ENCODE measurements around the gene SPAG9.
A peak's percentile ranks its signal among the peaks of the same experiment; 100 is the strongest.

Gene SPAG9

DNA sequence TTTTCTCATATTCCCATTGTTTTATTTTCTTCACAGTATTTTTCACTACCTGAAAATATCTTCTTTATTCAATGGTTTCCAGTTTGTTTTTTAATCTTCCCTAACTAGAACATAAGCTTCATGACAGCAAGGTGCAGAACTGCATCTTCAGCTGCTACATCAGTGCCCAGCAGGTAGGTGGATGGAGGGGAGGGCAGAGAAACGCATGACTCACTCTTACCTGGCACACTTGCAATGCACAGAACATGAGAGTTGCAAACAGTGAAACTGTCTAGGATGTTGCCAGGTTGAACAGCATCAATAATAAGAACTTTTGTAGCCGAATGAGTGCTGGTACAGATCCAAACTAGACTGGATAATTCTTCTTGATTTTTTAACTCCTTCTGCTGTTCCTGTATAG is 127.1 kb downstream of the SPAG9 start:
- no peak for DNase-seq

DNA sequence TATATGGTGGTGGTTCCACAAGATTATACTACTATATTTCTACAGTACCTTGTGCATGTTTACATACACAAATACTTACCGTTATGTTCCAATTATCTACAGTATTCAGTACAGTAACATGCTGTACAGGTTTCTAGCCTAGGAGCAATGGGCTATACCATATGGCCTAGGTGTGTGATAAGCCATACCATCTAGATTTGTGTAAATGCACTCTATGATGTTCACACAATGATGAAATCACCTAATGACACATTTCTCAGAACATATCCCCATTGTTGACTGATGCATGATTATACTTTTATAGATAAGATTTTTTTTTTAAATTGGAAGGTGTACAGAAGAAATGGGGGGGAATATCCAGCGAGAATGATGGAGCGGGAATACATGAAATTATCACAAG is 131.5 kb downstream of the SPAG9 start:
- no peak for DNase-seq

DNA sequence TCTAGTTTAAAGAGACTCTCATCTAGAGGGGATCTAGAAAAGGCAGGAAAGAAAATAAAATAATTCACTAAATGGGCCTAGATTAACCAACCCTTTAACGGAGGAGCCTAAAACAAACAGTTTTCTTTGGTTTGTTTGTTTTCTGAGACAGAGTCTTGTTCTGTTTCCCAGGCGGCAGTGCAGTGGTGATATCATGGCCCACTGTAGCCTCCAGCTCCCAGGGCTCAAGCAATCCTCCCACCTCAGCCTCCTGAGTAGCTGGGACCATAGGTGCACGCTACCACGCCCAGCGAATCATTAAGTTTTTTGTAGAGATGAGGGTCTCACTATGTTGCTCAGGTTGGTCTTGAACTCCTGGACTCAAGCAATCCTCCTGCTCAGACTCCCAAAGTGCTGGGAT is 132.2 kb downstream of the SPAG9 start:
- DNase-seq: no peak

DNA sequence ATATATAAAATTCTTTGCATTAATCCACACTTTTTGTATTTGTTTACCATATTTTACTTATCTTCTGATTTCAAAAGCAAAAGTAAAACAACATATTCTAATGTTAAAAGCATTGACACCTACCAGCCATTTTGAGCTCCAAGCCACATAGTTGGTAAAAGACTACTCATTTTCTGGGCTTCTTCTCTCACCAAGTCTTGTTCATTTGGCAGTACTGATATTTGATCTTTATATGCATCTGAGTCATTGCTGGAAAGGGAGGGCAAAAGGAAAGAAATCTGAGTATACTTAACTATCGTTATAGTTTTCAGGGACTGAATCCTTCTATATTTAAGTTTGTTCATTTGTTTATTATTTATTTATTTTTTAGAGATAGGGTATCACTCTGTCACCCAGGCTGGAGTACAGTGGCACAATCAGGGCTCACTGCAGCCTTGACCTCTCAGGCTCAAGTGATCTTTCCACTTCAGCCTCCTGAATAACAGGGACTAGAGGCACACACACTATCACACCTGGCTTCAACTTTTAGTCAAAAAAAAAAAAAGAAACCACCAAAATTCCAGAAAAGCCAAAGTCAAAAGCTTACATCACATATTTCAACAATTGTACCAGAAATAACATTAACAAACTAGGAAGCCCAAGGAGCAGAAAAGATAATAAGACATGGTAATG is 133.5 kb downstream of the SPAG9 start:
- DNase-seq: no peak

DNA sequence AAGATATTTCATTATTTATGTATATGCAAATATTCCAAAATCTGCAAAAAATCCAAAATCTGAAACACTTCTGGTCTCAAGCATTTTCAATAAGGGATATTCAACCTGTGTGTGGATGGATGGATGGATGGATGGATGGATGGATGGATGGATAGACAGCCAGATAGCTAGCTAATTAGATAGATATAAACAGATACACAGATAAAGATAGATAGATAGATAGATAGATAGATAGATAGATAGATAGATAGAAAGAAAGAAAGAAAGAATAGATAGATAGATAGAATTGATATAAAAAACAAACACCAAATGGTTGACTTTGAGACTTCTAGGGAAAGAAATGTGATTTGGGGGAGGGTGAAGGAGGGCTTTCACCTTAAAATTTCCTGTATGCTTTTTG is 139.4 kb downstream of the SPAG9 start:
- no peak for DNase-seq

DNA sequence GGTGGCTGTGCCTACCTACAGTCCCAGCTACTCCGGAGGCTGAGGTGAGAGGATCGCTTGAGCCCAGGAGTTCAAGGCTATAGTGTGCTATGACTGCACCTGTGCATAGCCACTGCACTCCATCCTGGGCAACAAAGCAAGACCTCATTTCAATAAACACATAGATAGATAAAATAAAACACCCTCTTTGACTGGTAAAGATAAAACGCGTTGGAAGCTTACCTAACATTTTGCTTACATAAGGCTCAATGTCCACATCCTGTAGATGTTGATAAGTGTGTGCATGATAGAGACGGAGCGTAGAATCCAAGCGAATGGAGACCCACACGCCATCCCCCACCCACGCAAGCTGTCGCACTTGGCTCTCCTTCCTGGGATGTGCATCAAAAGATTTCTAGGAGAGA is 141.1 kb downstream of the SPAG9 start:
- no peak for DNase-seq

DNA sequence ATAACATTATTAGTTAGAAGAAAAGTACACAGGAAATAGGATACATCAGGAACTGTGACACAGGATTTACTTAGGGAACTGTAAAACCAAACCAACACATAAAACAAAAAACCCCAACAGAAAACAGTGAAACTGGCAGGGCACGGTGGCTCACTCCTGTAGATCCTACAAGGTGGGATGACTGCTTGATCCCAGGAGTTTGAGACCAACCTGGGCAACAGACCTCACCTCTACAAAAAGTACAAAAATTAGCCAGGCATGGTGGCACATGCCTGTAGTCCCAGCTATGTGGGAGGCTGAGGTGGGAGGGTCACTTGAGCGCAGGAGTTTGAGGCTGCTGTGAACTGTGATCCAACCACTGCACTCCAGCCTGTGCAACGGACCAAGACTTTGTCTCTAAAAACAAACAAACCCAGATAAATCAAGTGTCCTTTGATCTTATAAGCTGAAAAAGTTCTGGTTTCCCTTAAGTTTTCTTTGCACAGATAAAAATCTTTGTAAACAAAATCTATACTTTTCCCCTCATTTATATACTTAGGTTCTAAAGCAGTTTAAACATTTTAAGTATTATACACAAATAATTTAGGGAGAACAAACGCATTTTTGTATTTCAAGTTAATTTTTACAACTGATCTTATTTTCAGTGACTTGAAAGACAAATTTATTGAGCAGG is 143.0 kb downstream of the SPAG9 start:
- DNase-seq: no peak

DNA sequence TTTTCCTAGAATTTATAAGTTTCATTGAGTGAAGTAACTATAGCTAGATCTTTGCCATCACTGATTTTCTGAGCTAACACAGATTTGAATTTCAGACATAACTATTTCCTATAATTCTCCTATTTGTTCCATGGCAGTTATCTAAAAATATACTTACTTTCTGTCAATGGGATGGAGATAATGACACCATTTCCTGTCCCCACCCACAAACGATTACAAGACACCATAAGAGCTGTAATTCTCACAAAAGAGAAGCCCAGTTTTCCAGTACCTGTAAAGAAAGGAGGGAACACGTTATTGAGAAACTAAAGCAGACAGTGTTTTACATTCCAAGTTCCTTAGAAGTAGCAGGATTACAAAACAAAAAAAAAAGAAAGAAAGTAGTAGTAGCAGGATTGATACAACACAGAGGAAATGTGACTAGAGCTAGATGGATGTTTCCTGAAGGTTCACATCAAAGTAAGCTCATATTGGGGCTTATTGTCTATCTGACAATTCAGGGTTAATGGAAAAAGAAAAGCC is 143.7 kb downstream of the SPAG9 start:
- no peak for DNase-seq

DNA sequence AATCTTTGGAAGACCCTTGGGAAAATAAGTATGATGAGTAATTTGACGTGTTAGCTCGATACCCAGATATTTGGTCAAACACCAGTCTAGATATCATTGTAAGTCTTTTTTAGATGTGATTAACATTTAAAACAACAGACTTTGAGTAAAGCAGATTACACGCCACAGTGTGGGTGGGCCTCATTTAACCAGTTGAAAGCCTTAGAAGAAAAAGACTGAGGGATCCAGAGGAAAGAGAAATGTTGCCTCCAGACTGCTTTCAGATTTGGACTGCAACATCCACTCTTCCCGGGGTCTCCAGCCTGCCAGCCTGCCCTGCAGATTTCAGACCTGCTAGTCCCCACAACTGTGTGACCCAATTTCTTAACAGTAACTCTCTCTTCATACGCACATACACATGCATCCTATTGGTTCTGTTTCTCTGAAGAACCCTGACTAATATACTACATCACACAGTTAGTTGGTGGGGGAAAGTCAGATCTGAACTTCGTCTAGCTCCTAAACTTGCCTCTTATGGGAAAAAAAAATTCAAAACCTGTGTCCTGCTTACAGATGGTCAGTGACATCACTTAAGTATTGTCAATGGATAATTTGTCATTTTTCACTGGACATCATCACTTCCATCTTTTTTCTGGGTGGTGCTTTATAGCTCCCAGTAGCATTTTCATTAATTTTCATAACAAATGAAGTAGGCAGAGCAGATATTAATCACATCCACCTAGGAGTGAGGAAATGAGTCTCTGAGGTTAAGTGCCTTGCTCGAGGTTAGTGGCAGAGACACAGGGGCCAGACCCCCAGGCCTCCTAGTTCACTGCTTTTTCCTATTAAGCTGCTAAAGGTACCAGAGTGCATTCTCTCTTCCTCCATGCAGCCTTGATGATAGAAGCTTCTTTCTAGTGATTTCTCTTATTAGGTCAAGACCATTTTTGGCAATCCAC is 146.8 kb downstream of the SPAG9 start:
- no peak for DNase-seq

DNA sequence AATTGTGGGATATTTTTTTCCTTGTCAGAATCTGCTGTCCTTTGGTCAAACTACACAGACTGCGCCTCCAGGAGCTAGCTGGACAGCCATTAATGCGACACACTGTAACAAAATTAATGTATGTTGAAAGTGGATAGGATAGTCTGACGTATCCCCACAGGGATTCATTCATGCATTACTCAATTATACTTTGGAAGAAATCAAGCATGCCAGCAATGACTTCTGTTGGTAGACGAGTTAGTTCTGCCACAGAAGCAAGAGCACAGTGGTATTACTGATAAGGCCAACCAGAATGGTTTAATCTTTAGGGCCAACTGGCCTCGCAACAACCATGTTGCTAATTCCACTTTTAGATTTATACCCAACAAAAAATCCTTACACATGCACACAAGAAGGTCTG is 148.1 kb downstream of the SPAG9 start:
- no peak for DNase-seq

DNA sequence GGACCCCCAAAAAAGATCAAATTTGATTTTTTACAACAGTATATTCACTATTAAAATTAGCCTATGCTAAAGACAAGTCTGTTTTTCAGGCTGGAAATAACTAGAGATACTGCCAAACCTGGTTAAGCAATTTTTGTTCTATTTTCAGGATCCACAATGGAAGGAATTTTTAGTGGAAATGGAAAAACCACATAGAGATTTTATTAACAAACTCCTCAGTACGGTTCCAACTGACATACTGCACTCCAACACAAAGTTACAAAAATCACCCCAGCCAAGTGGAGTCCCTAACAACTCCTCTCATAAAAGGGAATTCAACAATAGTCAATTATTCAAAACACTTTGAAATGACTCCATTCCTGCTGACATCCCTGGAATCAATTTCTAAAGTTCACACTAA is 152.9 kb downstream of the SPAG9 start:
- no peak for DNase-seq

DNA sequence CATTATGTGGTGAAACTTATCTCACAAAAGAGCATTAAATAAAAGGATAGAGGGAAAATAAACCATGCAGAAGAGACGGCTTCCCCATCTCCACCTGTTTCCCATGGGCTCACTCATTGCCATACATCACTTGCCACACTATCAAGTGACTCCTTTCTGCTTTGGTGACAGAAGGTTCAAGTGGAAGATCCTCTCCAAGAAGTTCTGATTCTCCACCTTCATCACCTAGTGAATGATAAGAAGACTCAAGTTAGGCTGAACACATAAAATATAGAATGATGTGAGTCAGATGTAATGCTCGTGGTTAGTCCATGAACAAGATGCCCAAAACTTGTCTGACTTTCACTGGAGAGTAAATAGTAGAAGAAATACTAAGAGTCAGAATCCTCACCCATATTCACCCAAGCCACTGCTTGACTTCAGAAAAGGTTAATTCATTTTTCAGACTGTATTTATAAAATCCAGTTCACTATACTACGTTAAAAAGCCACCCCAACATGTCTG is 154.5 kb downstream of the SPAG9 start:
- no peak for DNase-seq

DNA sequence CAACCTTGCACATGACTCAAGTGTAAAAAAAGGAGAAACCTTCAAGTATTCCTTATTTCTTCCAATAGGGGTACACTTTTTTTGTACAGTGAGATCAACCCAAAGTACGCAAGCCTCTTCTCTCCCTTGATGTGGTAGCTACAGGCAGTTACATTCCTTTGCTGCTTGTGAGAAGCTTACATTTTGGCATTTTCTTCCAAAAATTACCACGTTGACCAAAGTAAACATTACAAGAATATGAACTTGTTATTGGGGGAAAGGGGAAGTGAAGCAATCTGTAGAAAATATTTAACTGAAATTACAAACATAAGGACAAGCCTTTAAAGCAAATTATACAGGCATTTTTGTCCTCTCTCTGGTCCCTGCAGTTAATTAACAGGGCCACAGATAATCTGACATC is 157.5 kb downstream of the SPAG9 start:
- DNase-seq: no peak

DNA sequence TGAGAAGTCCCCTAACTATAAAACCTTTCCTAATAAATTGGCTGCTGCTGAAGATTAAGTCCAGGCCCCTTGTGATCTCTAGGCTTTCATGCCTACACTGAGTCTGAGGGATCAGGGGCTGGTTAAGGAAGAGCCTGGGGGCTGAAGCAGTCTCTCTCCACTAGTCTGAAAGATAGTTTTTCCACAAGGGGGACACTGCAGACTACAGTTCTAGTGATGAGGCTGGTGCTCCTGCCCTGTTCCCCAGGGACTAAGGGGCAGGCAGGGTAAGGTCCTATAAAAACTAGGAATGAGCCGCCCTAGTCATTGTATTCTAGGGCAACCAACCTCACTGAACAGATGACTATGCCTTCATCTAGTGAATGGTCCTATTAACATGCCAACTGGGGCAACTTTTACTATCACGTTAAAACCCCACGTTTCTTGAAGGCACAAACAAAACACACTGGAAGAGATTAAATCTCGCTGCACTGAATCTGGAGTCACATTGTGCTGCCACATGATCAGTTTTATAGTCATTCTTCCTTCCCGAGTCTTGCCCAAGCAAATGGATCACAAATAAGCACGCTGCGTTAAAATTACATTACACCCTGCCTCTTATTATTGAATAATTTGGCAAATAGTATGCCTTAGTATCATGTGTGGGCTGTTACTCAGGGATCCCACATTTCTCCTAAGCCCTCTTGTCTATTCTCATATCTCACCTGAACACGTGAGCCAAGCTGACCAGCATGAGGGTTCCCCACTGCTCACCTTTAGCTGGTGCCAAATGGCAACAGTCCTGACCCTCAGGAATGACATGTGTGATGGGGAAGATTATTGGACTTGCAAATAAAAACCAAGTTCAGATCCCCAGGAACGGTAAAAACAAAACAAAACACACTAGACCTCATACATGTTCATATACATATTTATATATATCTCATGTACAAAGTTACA is 159.1 kb downstream of the SPAG9 start:
- no peak for DNase-seq

DNA sequence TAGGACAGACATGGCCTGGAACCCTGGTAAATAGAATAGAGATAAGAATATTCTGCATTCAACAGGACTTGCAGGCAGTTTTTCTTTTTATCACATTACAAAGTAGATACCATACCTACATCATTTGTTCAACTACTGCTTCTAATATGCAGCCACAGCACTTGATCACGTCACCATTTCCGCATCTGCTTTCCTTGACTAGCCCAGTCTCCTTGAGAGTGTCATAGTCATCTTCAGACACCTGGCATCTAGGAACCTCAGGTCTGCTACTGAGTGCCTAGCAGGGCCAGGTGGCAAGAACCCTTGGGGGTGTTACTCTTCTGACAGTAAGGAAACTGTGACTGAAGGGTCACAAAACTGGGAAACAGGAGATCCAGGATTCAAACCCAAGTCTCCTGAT is 161.3 kb downstream of the SPAG9 start:
- no peak for DNase-seq

DNA sequence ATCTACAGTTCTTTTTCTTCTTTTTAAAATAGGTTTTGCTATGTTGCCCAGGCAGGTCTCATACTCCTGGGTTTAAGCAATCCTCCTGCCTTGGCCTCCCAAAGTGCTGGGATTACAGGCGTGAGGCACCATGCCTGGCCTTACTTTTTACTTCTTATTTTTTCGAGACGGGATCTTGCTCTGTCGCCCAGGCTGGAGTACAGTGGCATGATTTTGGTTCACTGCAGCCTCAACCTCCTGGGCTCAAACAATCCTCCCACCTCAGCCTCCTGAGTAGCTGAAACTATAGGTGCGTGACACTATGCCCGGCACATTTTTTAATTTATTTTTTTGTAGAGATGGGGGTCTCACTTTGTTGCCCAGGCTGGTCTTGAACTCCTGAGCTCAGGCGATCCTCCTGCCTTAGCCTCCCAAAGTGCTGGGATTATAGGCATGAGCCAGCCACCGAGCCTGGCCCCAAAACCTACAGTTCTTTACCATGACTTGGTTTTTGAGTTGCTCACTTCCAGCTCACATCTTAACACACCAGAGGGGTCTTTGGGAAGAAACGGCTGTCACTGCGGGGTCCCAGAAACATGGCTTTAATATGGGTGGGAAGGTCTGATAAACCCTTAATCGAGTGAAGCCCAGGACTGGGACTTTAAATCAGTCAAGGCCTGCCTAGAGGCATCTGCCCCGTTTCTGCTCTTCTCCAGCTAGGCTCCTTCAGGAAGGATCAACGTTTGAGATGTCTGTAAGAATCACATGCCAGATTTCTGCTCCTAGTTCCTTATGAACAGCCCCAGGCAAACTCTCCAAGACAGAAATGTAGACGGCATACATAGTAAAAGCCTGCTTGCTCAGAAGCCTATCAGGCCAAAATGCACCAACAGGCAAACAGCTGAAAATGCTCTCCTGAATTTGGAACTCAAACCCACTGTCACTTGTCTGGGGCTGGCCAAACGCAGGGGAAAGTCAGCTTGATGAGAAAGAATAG is 162.8 kb downstream of the SPAG9 start:
- no peak for DNase-seq

DNA sequence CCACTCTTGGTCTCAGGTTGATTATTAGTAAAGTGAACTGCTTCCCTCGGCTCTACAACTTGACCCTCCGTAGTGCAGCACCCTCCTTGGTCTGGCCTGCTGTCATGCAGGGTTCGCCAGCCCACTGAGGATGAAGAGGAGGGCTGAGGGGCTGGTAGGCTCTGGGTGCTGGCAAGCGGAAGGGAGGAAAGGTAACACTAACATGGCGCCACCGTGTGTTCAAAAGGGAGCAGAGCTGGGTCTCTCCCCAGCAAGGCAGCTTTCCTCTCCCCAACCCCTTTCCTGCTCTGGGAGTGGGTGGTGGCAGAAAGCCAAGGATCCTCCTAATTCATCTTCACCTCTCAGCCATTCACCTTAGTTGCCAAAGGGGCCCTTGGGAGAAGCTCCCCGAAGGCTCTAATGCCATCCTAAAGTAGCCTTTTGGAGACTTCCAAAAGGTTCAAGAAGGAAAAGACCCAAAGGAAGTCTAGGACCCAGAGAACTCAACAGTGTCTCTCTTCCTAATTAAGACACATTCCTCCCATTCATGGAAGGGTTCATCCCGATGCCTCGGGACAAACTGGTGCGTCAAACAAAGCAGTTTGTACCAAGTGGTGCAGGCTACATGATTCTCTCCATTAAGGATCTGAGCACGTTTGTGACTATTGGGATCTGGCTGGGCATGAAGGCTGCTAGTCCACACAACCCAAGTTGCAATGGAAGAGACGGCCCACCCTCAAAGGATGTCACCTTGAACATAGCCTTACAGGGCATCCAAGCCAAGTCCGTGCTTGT is 163.7 kb downstream of the SPAG9 start:
- peak in 37 of 56 donors; percentile 12 to 71 (median 42) for DNase-seq

DNA sequence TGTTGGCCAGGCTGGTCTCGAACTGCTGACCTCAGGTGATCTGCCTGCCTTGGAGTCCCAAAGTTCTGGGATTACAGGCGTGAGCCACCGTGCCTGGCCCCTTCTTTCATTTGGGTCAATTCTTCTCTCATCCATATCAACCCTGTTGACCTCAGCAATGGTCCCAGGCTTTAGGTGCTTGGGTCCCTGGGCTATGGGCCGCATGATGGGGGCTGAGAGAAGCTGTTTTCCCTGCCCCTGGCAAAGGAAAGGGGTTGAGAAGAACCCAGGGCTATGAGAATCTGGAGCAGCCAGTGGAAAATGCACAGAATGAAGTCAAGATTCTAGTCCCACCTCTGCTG is 164.3 kb downstream of the SPAG9 start:
- DNase-seq: no peak

DNA sequence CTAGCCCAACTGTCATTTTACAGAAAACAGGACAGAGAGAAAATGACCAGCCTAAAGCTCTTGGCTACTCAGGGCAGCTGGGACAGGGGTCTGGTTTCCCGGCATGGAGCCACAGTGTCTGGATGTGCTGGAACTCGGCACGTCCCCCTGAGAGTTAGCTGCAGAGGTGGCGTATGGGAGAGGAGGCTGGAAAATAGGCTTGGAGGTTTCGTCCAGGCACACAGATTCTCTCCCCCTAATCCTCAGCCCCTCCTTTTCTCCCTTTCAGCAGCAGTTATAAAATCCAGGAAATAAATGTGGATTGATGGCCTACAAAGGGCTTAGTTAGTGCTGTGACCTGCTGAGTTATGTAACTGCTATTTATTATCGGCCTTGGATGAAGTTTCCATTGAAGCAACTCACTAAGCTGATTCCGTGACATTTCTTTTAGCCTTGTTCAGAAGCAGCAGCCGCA is 165.0 kb downstream of the SPAG9 start:
- no peak for DNase-seq
